Fibroblast of lung (primary cell): Measurements from ENCODE around the gene PCDHGB6. TPM values are rescaled to one million over a fixed set of nuclear protein-coding genes. Genes with fewer than 3 reads are reported as not detected.
"Not testable (repeated sequence)": the region's sequence is repeated elsewhere in the genome, so short reads cannot be mapped to it uniquely, and the experiment has no call there.

Experiments
- DNase-seq, 2 donors: peaks; one replicate each; pipeline versions ENCODE4 v3.0.0 to v3.0.0-alpha.2; 2010; ENCODE audit warnings: low read depth in 2 of 2
- H2AFZ ChIP-seq: 2 replicates; pipeline ENCODE4 v1.5.1; 2012; ENCODE audit warnings: low read length, control low read depth, inconsistent platforms
- H3K27ac ChIP-seq: 2 replicates; pipeline ENCODE4 v1.5.1; 2011; ENCODE audit warnings: low read length, control low read depth; ENCODE audit not compliant: insufficient read depth
- H3K27me3 ChIP-seq: 2 replicates; pipeline ENCODE4 v1.5.1; 2011; ENCODE audit warnings: mild to moderate bottlenecking, low read length; ENCODE audit not compliant: control insufficient read depth, insufficient read depth
- H3K36me3 ChIP-seq: 2 replicates; pipeline ENCODE4 v1.5.1; 2011; ENCODE audit warnings: low read length; ENCODE audit not compliant: control insufficient read depth, insufficient read depth
- H3K4me1 ChIP-seq: 2 replicates; pipeline ENCODE4 v1.5.1; 2011; ENCODE audit warnings: low read length; ENCODE audit not compliant: control insufficient read depth, insufficient read depth; ENCODE audit errors: extremely low read depth
- H3K4me2 ChIP-seq: 2 replicates; pipeline ENCODE4 v1.5.1; 2011; ENCODE audit warnings: low read length, control low read depth; ENCODE audit not compliant: insufficient read depth; ENCODE audit errors: extremely low read depth
- H3K4me3 ChIP-seq, 4 experiments: fragments of 200-600 bp in 1 of 4; sonication (generic) in 1 of 4; replicated peaks in 1 of 4; 2 replicates each; pipeline ENCODE4 v1.5.1; 2011 to 2016; ENCODE audit warnings: low read length in 4 of 4, low read depth in 3 of 4, mild to moderate bottlenecking in 3 of 4, control low read depth in 2 of 4, inconsistent platforms in 1 of 4, mixed read lengths in 1 of 4; ENCODE audit not compliant: insufficient read depth in 1 of 4; ENCODE audit errors: control extremely low read depth in 1 of 4
- H3K79me2 ChIP-seq: 2 replicates; pipeline ENCODE4 v1.5.1; 2012; ENCODE audit warnings: mild to moderate bottlenecking, low read length, inconsistent platforms; ENCODE audit not compliant: control insufficient read depth, insufficient read depth
- H3K9ac ChIP-seq: 2 replicates; pipeline ENCODE4 v1.5.1; 2011; ENCODE audit warnings: mild to moderate bottlenecking, low read length, control low read depth; ENCODE audit not compliant: insufficient read depth
- H3K9me3 ChIP-seq: 2 replicates; pipeline ENCODE4 v1.5.1; 2012; ENCODE audit warnings: low read depth, low read length; ENCODE audit not compliant: control insufficient read depth, insufficient read depth
- H4K20me1 ChIP-seq: 2 replicates; pipeline ENCODE4 v1.5.1; 2011; ENCODE audit warnings: low read length; ENCODE audit not compliant: control insufficient read depth, insufficient read depth; ENCODE audit errors: extremely low read depth
- CTCF ChIP-seq, 2 donors: IDR thresholded peaks in 1 of 2; conservative IDR thresholded peaks in 1 of 2; 1 replicate in 1 of 2; 2 replicates in 1 of 2; pipeline ENCODE4 v1.5.1; 2011 to 2012; ENCODE audit warnings: low read length in 2 of 2, control low read depth in 1 of 2, inconsistent platforms in 1 of 2, low read depth in 1 of 2, mild to moderate bottlenecking in 1 of 2
- EZH2 ChIP-seq: IDR thresholded peaks from 2 replicates; pipeline ENCODE4 v1.5.1; 2012; ENCODE audit warnings: low read length, control low read depth, mild to moderate bottlenecking; ENCODE audit errors: missing control alignments
- polyA plus RNA-seq, 2 donors: library from polyadenylated mRNA; depleted of rRNA in 1 of 2; stranded (reverse) in 1 of 2; unstranded in 1 of 2; fragments of >200 nt; gene quantifications; 2 replicates each; pipeline ENCODE4 v1.2.1, GENCODE V29; 2011 to 2012; ENCODE audit warnings: missing spikeins in 1 of 2
- total RNA-seq: library from RNA; depleted of rRNA; stranded (reverse); fragments of >200 nt; gene quantifications from 2 replicates; pipeline ENCODE4 v1.2.1, GENCODE V29; 2014

Gene PCDHGB6
- total and polyA plus RNA-seq, 2 donors (not counting 1 experiment from before 2014, with no cell fraction given) = 2.6 to 4.3 TPM

- not testable (repeated sequence) for H2AFZ ChIP-seq, H3K4me2 ChIP-seq
- peak; percentile 46 to 56 for DNase-seq
Measured at GRCh38 chr5:141387557-141388311, 20.1 kb upstream of the PCDHGB6 start, which contains the start of gene PCDHGB4. TSS of gene PCDHGB4 (plus strand) at chr5:141387698. CDS start at chr5:141387885, 187 bp downstream.

DNA sequence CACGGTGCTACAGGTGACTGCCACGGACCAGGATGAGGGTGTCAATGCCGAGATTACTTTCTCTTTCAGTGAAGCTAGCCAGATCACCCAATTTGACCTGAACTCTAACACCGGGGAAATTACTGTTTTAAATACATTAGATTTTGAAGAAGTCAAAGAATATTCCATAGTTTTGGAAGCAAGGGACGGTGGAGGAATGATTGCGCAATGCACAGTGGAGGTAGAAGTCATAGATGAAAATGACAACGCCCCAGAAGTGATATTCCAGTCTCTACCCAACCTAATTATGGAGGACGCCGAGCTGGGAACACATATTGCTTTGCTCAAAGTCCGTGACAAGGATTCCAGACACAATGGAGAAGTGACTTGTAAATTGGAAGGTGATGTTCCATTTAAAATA is 19.2 kb upstream of the PCDHGB6 start:
- H3K4me2 ChIP-seq = no peak overlapping the region
- no peak overlapping the region for H3K9ac ChIP-seq
- no peak for DNase-seq
- H3K79me2 ChIP-seq = no peaks in the 10 kb centered on the region
- H3K36me3 ChIP-seq = no peaks in the 10 kb centered on the region
- no peaks in the 10 kb centered on the region for H4K20me1 ChIP-seq
- H2AFZ ChIP-seq = no peak overlapping the region
- H3K9me3 ChIP-seq = peaks cover 5% of the 10 kb centered on the region
- H3K27ac ChIP-seq = no peak overlapping the region
- H3K4me1 ChIP-seq = no peaks in the 10 kb centered on the region
- H3K4me3 ChIP-seq = no peak overlapping the region
- TF ChIP-seq EZH2 (no peak), CTCF (conservative IDR thresholded peaks at IDR 0.05 in 1 of 2, IDR thresholded peaks at IDR 0.05 in 1 of 2; ENCODE audit: low read depth in 1 of 2, low read length in 2 of 2) (no peak)
- H3K27me3 ChIP-seq = no peaks in the 10 kb centered on the region

More at GRCh38 chr5:141387557-141388311, 20.1 kb upstream of the PCDHGB6 start, which contains the start of gene PCDHGB4:
- H3K4me3 ChIP-seq = peak within 1 kb of the TSS in 2 of 4 experiments; percentile 45 to 53
- H3K79me2 ChIP-seq, H3K4me1 ChIP-seq, H3K27me3 ChIP-seq, H3K9ac ChIP-seq, H3K27ac ChIP-seq, H3K36me3 ChIP-seq, H4K20me1 ChIP-seq, H3K9me3 ChIP-seq: not testable (repeated sequence)
- TF ChIP-seq CTCF (conservative IDR thresholded peaks at IDR 0.05 in 1 of 2, IDR thresholded peaks at IDR 0.05 in 1 of 2; ENCODE audit: low read depth in 1 of 2, low read length in 2 of 2) = peak; percentile 37 to 53

GRCh38 chr5:141389153-141390042 is 18.4 kb upstream of the PCDHGB6 start:
- Histone ChIP-seq H3K9ac (no peak overlapping the region), H4K20me1 (no peaks in the 10 kb centered on the region), H3K4me2 (no peak overlapping the region), H3K4me3 (no peak overlapping the region), H3K27ac (no peak overlapping the region), H3K9me3 (peaks cover 6% of the 10 kb centered on the region), H2AFZ (no peak overlapping the region), H3K79me2 (no peaks in the 10 kb centered on the region), H3K4me1 (no peaks in the 10 kb centered on the region), H3K27me3 (no peaks in the 10 kb centered on the region), H3K36me3 (no peaks in the 10 kb centered on the region)
- DNase-seq = no peak
- TF ChIP-seq EZH2 (no peak), CTCF (conservative IDR thresholded peaks at IDR 0.05 in 1 of 2, IDR thresholded peaks at IDR 0.05 in 1 of 2; ENCODE audit: low read depth in 1 of 2, low read length in 2 of 2) (no peak)
